PC-3 (cell line): ENCODE measurements around the gene DUOX1. TPM values are rescaled to one million over a fixed set of nuclear protein-coding genes. Genes with fewer than 3 reads are reported as not detected.

Source experiments
- ATAC-seq: fragments of 200-7000 bp; cut with Tn5 transposase; 2 replicates; pipeline ENCODE4 v1.9.1; 2020; ENCODE audit warnings: mild to moderate bottlenecking, moderate library complexity
- BruUV-seq: library from RNA; stranded (reverse); fragments of 400-500 nt; replicated peaks from 2 replicates; lab custom pipeline; 2021; lab: Mats Ljungman, UMichigan
- CTCF ChIA-PET: fragments of 300-600 bp; sonication (Branson Sonifier 250); formaldehyde crosslinking; loops from one replicate; lab custom pipeline; 2022; ENCODE audit warnings: antibody characterized with exemption; lab: Charles Lee
- POLR2A ChIA-PET: fragments of 300-600 bp; sonication (Branson Sonifier 250); formaldehyde crosslinking; loops from one replicate; lab custom pipeline; 2022; ENCODE audit warnings: antibody characterized with exemption; ENCODE audit not compliant: unreplicated experiment; lab: Charles Lee
- DNase-seq: peaks from one replicate; pipeline ENCODE4 v3.0.0-alpha.2; 2015
- H2AFZ ChIP-seq: fragments of 300-600 bp; sonication (generic); 2 replicates; pipeline ENCODE4 v1.6.0; 2016; ENCODE audit warnings: antibody characterized with exemption, low read length
- H3F3A ChIP-seq: fragments of 300-600 bp; sonication (generic); one replicate; pipeline ENCODE4 v1.6.0; 2017; ENCODE audit warnings: antibody characterized with exemption, low read length, control low read depth, mild to moderate bottlenecking; ENCODE audit not compliant: unreplicated experiment
- H3K27ac ChIP-seq: fragments of 300-600 bp; sonication (generic); 2 replicates; pipeline ENCODE4 v1.5.1; 2016; ENCODE audit warnings: mild to moderate bottlenecking, low read length
- H3K27me3 ChIP-seq: fragments of 300-600 bp; sonication (generic); 2 replicates; pipeline ENCODE4 v1.6.1; 2016; ENCODE audit warnings: low read length, mixed read lengths
- H3K36me3 ChIP-seq: fragments of 300-600 bp; sonication (generic); 2 replicates; pipeline ENCODE4 v1.6.1; 2016; ENCODE audit warnings: low read depth, mixed run types, low read length, mixed read lengths
- H3K4me1 ChIP-seq: fragments of 300-600 bp; sonication (generic); 2 replicates; pipeline ENCODE4 v1.5.1; 2016; ENCODE audit warnings: low read length; ENCODE audit not compliant: insufficient read depth
- H3K4me2 ChIP-seq: fragments of 300-600 bp; sonication (generic); 2 replicates; pipeline ENCODE4 v1.6.0; 2016; ENCODE audit warnings: low read length
- H3K4me3 ChIP-seq: fragments of 300-600 bp; sonication (generic); 2 replicates; pipeline ENCODE4 v1.5.1; 2016; ENCODE audit warnings: mild to moderate bottlenecking, low read length, mixed read lengths
- H3K79me2 ChIP-seq: fragments of 300-600 bp; sonication (generic); 2 replicates; pipeline ENCODE4 v1.6.1; 2017; ENCODE audit warnings: low read length, mixed read lengths
- H3K9ac ChIP-seq: fragments of 300-600 bp; sonication (generic); 2 replicates; pipeline ENCODE4 v1.6.0; 2016; ENCODE audit warnings: mild to moderate bottlenecking, low read length
- H3K9me2 ChIP-seq: fragments of 300-600 bp; sonication (generic); replicated peaks from 2 replicates; pipeline ENCODE4 v1.6.1; 2016; ENCODE audit warnings: mixed run types, low read length, mixed read lengths
- H3K9me3 ChIP-seq: fragments of 300-600 bp; sonication (generic); 2 replicates; pipeline ENCODE4 v1.6.1; 2016; ENCODE audit warnings: low read length, mixed read lengths
- H4K20me1 ChIP-seq: fragments of 300-600 bp; sonication (generic); 2 replicates; pipeline ENCODE4 v1.6.1; 2016; ENCODE audit warnings: low read length, mixed read lengths
- EZH2 ChIP-seq: fragments of 300-600 bp; sonication (generic); IDR thresholded peaks from one replicate; pipeline ENCODE4 v1.6.1; 2017; ENCODE audit warnings: antibody characterized with exemption, mild to moderate bottlenecking, low read length; ENCODE audit not compliant: unreplicated experiment
- EZH2phosphoT487 ChIP-seq: fragments of 300-600 bp; sonication (generic); IDR thresholded peaks from 2 replicates; pipeline ENCODE4 v1.6.1; 2018; ENCODE audit warnings: mild to moderate bottlenecking, antibody characterized with exemption, low read length, borderline replicate concordance
- intact Hi-C: fragments of 100-400 bp; cut with micrococcal nuclease; formaldehyde crosslinking; loops from 2 replicates; pipeline ENCODE4 v1.9.0; 2023
- total RNA-seq: library from RNA; depleted of rRNA; stranded (reverse); fragments of >200 nt; gene quantifications from 2 replicates; pipeline ENCODE4 v1.2.3, GENCODE V29; 2014
- TF ChIP-seq, protein P1 (sequence below): fragments of 300-600 bp; sonication (generic); conservative IDR thresholded peaks from 2 replicates; pipeline ENCODE4 v1.5.1; 2017; ENCODE audit warnings: antibody characterized with exemption, low read depth, mild to moderate bottlenecking, low read length

The DUOX1 gene
- total RNA-seq, 1 experiment from 2014 or later = not detected

DNA sequence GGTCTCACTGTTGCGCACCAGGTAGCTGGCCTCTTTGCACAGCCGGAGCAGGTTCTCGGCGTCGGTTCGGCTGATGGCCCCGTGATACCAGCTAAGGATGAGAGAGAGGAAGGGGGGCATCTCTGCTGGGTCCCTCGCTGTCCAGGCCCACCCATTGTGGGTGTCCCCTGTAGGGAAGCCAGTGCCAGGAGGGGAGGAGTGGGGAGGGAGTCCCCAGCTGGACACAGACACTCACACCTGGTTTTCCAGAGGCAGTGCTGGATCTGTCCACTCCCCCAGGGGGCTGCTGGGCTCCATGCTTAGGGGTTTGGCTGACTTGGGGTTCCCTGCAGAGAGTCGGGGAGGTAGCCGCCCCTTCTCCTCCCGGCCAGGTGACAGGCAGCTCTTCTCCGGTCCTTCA lies 42.1 kb downstream of the DUOX1 start:
- Histone ChIP-seq H3F3A (no peaks in the 10 kb centered on the region), H3K27me3 (no peaks in the 10 kb centered on the region), H4K20me1 (no peaks in the 10 kb centered on the region), H3K36me3 (no peaks in the 10 kb centered on the region), H3K79me2 (no peaks in the 10 kb centered on the region), H3K4me3 (no peak overlapping the region), H3K9me3 (no peaks in the 10 kb centered on the region), H3K4me2 (no peak overlapping the region), H3K9ac (no peak overlapping the region), H3K4me1 (no peaks in the 10 kb centered on the region), H3K27ac (no peak overlapping the region), H2AFZ (no peak overlapping the region), H3K9me2 (no peaks in the 10 kb centered on the region)
- DNase-seq = no peak
- no peak for ATAC-seq
- BruUV-seq = no TSS peak
- TF ChIP-seq EZH2 (no peak), EZH2phosphoT487 (no peak)
- TF ChIP-seq, protein P1, sequence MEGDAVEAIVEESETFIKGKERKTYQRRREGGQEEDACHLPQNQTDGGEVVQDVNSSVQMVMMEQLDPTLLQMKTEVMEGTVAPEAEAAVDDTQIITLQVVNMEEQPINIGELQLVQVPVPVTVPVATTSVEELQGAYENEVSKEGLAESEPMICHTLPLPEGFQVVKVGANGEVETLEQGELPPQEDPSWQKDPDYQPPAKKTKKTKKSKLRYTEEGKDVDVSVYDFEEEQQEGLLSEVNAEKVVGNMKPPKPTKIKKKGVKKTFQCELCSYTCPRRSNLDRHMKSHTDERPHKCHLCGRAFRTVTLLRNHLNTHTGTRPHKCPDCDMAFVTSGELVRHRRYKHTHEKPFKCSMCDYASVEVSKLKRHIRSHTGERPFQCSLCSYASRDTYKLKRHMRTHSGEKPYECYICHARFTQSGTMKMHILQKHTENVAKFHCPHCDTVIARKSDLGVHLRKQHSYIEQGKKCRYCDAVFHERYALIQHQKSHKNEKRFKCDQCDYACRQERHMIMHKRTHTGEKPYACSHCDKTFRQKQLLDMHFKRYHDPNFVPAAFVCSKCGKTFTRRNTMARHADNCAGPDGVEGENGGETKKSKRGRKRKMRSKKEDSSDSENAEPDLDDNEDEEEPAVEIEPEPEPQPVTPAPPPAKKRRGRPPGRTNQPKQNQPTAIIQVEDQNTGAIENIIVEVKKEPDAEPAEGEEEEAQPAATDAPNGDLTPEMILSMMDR = no peak
- POLR2A ChIA-PET = no interaction called here
- CTCF ChIA-PET = no interaction called here
- intact Hi-C loops = no loop called here

DNA sequence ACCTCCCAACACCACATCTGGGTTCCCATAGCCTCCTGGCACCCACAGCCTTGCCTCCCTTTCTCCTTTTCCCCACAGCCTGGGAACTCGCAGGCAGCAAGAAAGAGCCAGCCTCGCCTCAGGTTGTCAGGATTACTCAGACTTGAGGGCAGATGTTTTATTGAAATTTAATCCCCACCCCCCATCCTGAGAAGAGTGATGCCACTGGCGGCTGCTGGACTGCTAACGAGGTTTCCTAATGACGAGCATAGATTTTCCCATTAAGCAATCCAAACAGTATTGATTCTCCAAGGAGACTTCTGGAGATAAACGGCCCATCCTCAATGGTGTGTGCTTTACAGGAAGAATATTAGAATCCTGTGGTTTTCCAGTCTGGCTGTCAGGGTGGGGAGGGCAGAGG lies 44.3 kb downstream of the DUOX1 start:
- no peaks in the 10 kb centered on the region for H3K27me3 ChIP-seq
- H3K4me2 ChIP-seq = no peak overlapping the region
- intact Hi-C loops = no loop called here
- BruUV-seq = no TSS peak
- H3F3A ChIP-seq = no peaks in the 10 kb centered on the region
- no peaks in the 10 kb centered on the region for H3K9me2 ChIP-seq
- no peaks in the 10 kb centered on the region for H3K9me3 ChIP-seq
- H3K27ac ChIP-seq = no peak overlapping the region
- ChIA-PET POLR2A (no interaction called here), CTCF (no interaction called here)
- no peaks in the 10 kb centered on the region for H3K36me3 ChIP-seq
- no peaks in the 10 kb centered on the region for H4K20me1 ChIP-seq
- H3K4me3 ChIP-seq = no peak overlapping the region
- TF ChIP-seq EZH2phosphoT487 (no peak), EZH2 (no peak)
- TF ChIP-seq, protein P1 = no peak
- H3K79me2 ChIP-seq = no peaks in the 10 kb centered on the region
- DNase-seq = no peak
- no peak for ATAC-seq
- H2AFZ ChIP-seq = no peak overlapping the region
- no peaks in the 10 kb centered on the region for H3K4me1 ChIP-seq
- no peak overlapping the region for H3K9ac ChIP-seq

DNA sequence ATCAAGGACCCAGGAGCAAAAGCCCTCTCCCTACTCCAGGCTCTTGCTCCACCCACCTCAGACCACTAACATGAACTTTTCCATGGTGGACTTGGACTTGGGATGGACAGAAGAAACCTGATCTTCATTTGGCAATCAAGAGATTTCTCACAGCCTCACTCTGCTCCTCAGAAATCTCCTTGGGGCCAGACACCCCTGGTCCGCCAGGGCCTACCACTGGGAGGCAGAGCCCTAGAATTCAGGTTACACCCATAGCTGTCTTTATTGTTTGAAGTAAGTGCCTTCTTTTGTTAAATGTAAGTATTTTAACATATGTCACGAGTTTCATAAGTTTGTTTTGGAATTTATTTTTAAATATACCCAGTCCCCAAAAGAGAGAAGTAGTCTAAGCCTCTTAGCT lies 44.8 kb downstream of the DUOX1 start:
- Histone ChIP-seq H3K9ac (no peak overlapping the region), H3K4me2 (no peak overlapping the region), H3K4me1 (no peaks in the 10 kb centered on the region), H3K4me3 (no peak overlapping the region), H3K27ac (no peak overlapping the region), H4K20me1 (no peaks in the 10 kb centered on the region), H3K9me3 (no peaks in the 10 kb centered on the region), H2AFZ (no peak overlapping the region), H3K27me3 (no peaks in the 10 kb centered on the region), H3K9me2 (no peaks in the 10 kb centered on the region), H3K79me2 (no peaks in the 10 kb centered on the region), H3F3A (no peaks in the 10 kb centered on the region), H3K36me3 (no peaks in the 10 kb centered on the region)
- POLR2A ChIA-PET = no interaction called here
- no peak for DNase-seq
- intact Hi-C loops = no loop called here
- no peak for TF ChIP-seq EZH2
- no peak for TF ChIP-seq EZH2phosphoT487
- TF ChIP-seq, protein P1 = no peak
- no TSS peak for BruUV-seq
- no peak for ATAC-seq
- CTCF ChIA-PET = no interaction called here
